Measurements from ENCODE around the gene RAB19. TPM values are rescaled to one million over a fixed set of nuclear protein-coding genes. Genes with fewer than 3 reads are reported as not detected.
A peak's percentile ranks its signal among the peaks of the same experiment; 100 is the strongest.

The RAB19 gene
- not detected in 2 replicates for total RNA-seq (2014; rRNA removed)
- not detected for polyA plus RNA-seq (2012)

DNA sequence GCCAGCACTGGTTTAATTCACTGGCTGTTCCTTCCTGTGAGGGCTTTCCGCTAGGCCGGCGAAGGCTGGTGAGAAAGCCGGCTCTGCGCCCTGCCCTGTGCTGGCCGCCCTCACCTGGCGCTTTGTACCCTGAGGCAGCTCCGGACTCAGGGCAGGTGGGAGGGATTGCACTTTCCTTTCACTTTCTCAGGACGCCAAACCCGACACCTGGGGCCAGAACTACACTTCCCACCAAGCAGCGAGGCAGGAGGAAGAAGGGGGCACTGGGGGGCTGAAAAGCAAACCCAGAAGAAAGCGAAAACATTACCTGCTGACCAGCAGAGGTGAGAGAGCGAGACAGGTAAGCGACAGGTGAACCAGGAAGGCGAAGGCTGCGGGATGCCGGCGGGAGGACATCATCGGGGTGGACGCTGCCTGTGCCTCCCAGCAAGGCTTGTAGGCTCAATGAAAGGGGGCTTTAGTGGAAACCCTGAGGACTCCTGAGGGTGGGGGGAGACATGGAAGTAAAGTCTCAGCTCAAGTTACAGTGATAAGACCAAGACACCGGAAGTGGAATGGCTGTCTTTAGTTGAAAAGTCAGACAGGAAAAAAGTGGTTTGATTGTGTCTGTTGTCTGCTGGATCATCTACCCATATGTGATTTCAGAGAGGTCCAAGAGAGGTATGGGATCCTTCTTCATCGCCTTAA, at the start of gene RAB19:
Gene RAB19 (plus strand): TSS at position 181 of the 687 bp plus-strand sequence. CDS start 3,589 bp downstream, outside the sequence.
- DNase-seq (ENCODE audit: low read depth): no peak

GRCh38 chr7:140358024-140358411, 45.8 kb upstream of the RAB19 start:
- DNase-seq (ENCODE audit: low read depth): no peak

GRCh38 chr7:140358412-140359051, 45.3 kb upstream of the RAB19 start:
- DNase-seq (ENCODE audit: low read depth): no peak

DNA sequence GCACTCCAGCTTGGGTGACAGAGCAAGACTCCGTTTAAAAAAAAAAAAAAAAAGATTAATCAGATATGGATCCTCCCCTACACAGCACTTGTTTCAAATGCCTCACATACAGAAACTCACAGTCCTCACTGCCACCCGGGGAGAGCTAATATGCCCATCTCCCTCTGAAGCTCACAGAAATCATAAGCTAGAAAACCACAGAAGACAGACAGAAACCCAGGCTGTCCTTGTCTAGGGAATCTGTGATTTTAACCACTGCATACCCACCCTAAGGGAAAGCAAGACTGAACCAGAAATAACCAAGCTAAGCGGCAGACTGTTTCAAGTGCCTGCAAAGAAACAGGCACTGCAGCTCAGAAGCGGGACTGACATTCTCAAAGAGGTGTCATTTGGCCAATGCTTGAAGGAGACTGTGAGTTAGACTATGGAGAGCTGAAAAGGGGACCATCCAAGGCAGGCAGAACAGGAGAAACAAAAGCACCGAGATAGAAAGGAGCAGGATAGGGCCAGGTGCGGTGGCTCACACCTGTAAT, 43.1 kb upstream of the RAB19 start:
- no peak for DNase-seq (ENCODE audit: low read depth)

DNA sequence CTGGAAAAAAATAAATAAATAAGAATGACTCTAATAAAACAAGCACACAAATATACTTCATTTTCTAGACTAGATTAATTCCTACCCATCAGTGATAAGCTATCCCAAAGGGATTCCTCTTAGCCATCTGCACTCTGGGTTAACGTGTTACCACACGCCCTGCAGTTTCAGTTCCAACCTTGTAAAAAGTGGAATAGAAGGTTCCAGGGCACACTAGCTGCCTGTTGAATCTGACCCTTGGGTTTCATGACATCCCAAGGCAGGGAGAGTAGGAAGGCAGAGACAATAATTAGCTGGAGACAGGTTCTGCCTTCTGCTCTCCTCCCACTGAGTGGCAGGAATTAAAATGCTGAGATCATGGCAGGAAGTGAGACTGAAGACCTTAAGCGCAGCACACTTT, 39.0 kb upstream of the RAB19 start:
- no peak for DNase-seq (ENCODE audit: low read depth)

- DNase-seq (ENCODE audit: low read depth): peak; percentile 45
These were observed 36.3 kb upstream of the RAB19 start for GRCh38 chr7:140367528-140367927.

DNA sequence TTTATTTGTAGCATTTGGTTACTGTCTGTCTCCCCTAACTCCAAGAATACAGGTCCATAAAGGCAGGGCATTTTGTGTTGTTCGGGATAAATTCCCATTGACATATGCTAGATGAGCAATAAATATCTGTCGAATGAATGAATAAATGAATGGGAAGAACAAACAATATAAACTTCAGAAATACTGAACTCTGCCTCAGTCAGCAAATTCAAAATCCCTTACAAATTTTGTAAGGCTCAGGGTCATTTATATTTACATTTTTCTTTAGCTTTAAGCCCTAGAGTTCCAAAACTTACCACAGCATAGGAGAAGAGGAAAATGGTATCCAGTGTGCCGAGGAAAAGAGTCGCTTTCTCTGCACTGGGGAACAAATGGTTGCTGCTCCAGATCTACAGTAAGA, 34.6 kb upstream of the RAB19 start:
- no peak for DNase-seq (ENCODE audit: low read depth)

- no peak for DNase-seq (ENCODE audit: low read depth)
These were observed 28.5 kb upstream of the RAB19 start for GRCh38 chr7:140375323-140375722.

GRCh38 chr7:140375892-140376730, 27.7 kb upstream of the RAB19 start:
- no peak for DNase-seq (ENCODE audit: low read depth)

GRCh38 chr7:140383954-140384713, 19.7 kb upstream of the RAB19 start:
- DNase-seq (ENCODE audit: low read depth): no peak

- DNase-seq (ENCODE audit: low read depth): no peak
These were observed 18.8 kb upstream of the RAB19 start for GRCh38 chr7:140384894-140385545.

GRCh38 chr7:140389445-140389844, 14.4 kb upstream of the RAB19 start:
- no peak for DNase-seq (ENCODE audit: low read depth)

- no peak for DNase-seq (ENCODE audit: low read depth)
These were observed 13.8 kb upstream of the RAB19 start for GRCh38 chr7:140390034-140390433.

DNA sequence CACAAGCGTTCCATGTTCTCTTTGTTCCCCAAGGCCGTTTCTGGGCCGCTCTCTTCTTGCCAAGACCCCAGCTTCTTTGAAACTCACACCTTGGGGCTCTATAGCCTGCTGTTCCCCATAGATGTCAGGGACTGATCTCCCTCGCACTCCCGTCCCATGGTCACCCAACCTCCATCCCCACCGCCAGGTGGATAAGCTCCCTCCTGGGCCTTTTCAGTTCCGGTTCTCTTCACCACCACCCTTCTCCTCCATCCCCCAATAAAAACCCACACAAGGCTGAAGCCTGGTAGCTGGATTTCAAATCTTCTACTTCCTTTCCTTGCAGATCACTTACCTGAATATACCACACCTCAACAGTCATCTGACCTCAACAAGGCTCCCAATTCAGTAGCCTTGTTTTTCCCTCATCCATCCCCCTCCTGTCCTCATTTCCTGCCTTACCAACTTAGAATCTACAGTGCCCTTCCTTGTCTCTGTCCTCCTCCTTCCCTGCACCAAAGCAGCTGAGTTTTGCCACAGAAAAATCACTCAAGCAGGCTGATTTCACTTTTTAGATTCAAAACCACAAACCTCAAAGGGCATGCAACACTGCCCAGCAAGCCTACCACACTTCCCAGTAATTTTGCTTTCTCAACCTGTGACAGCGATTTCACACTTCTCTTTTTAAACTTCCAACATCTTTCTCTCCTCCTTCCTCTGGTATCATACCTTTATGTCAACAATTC, 13.2 kb upstream of the RAB19 start:
- peak; percentile 85 for DNase-seq (ENCODE audit: low read depth)

- no peak for DNase-seq (ENCODE audit: low read depth)
These were observed 12.2 kb upstream of the RAB19 start for GRCh38 chr7:140391634-140392033.

DNA sequence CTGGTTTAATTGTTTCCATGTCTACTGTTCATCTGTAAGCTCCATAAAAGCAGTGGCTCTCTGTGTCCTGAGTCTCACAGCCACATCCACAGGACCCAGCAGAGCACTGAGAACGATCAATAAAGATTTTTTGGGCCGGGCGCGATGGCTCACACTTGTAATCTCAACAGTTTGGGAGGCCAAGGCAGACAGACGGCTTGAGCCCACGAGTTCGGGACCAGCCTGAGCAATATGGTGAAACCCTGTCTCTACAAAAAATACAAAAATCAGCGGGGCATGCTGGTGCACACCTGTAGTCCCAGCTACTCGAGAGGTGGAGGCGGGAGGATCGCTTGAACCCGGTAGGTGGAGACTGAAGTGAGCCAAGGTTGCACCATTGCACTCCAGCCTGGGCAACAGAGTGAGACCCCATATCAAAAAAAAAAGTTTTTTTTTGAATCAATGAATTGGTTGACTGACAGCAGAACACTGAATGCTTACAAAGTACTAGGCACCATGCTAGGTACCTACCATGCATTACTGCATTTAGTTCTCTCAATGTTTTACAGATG, 10.0 kb upstream of the RAB19 start:
- no peak for DNase-seq (ENCODE audit: low read depth)

GRCh38 chr7:140397784-140398750, 5.8 kb upstream of the RAB19 start, which contains the start of gene SLC37A3:
Gene SLC37A3 (minus strand): TSS chr7:140398530. CDS start chr7:140382526, 16,004 bp downstream.
- peak; percentile 64 for DNase-seq (ENCODE audit: low read depth)

- no peak for DNase-seq (ENCODE audit: low read depth)
These were observed 5.0 kb upstream of the RAB19 start for GRCh38 chr7:140398821-140399220.

All from LHCN-M2 (cell line).